ENCODE measurements around the gene UVRAG.

UVRAG gene

DNA sequence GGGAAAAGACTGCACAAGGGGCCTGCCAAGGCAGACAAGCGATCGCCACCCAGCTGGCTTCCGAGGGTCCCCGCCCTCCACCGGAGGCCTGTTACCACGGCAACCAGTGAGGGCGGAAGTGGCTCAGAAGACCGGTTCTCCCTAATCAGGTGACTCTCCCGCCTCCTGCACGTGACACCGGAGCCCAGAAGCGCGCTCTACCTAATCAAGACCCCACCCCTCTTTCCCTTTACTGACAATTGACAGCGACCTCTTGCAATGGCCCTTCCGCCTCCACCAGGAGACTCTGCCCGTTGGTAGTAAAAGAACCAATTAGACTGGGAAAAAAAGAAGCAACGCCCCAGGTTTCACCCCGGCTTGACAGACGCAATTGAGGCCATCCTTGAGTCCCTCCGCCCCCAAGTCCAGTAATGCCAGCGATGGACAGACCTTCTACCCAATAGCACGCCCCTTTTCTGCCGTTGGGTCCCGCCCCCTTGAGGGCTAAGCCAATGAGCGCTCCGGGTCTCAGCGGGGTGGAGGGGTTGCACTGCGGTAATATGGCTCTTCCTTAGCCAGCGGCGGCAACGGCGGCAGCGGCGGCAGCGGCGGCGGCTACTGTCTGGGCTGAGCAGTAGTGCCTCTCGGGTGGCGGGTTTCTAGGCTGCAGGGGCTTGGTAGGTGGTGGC lies at the start of gene UVRAG:
TSS of gene UVRAG (plus strand) at position 534 of the 668 bp plus-strand sequence. CDS start 198 bp downstream, outside the sequence.
- peak; percentile 99 for DNase-seq

DNA sequence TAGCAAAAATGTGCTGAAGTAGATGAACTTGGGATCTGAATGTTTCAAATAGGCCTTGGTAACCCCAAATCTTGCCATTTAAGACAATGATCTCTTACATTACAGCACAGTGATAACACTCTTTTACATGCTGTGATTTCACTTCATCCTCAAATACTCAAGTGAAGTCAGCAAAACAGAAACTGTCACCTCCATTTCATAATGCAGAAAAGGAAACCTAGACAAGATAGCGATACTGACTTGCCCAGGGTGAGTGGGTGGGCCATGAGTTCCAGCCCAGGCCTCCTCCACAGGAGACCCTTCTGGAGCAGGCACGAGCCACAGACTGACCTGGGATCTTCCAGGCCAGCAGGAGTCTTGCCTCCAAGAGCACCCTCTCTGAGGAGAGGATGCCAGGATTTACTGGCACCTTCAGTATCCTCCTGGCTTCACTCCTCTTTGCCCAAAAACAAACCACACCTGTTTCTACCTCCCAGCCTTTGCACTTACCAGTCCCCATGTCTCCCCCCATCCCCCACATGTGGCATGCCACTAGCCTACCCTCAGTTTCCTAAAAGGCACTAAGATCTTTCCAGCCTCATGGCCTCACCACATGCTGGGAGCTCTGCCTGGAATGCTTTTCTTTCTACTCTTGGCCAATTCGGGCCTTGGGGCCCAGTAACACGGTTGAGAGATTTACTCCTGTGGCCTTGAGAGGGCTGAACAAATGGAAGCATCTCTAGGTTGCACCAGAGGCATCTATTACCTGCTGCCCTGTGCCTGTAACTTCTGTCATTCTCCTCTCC lies 48.4 kb upstream of the UVRAG start:
- DNase-seq = no peak

DNA sequence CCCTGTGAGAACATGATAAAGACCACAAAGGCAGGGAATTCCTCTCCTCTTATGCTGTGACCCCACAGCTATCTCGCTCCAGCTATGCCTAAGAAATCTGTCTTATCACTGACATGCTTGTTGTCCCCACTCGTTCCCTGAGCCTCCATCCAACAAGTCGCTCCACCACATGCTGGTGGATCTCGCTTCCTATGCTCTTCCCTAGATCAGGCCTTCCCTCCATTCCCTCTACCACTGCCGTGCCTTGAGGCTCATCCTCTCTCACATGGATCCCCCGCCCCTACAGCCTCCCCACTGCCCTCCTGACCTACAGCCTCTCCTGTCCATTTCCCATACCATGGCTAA lies 47.8 kb upstream of the UVRAG start:
- DNase-seq = no peak

DNA sequence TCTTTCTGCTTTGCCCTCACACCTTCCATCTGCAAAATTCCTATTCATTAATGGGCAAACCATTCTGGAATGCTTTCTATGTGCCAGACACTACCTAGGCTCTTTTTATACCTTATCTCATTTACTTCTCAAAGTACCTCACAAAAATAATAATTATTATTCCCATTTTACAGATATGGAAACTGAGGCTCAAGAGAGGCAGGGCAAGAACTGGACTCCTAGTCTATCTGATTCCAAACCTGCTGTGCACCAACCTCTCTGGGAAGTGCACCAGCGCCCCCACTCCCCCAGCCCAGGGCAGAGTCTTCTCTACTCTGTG lies 47.3 kb upstream of the UVRAG start:
- DNase-seq = no peak

DNA sequence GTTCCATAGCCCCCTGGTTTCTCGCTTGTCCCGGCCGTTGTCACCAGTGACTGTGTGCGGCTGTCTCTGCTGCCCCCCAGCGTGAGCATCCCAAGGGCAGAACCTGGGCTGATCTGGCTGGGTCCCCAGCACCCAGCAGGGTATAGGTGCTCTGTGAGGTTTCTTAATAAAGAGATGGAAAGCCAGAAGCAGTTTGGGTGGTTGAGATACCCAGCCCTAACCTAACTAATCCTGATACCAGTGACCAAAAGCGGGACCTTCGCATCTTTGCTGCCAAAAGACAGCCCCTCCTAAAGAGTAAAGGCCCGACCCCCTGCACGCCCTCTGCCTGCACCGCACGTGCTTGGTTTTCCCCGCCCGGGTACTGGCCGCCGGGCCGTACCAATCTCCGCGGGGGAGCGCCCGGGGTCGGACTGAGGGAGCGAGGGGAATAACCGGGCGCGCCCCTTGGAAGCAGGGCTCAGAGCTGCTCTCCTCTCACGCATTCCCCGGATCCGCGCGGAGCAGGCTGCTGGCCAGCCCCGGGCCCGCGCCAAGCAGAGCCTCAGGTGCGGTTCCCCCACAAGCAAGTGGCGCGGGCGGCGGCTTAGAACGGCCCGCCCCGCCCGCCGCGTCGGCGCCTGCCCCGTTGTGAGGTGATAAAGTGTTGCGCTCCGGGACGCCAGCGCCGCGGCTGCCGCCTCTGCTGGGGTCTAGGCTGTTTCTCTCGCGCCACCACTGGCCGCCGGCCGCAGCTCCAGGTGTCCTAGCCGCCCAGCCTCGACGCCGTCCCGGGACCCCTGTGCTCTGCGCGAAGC lies 46.7 kb upstream of the UVRAG start, which contains the start of gene DGAT2:
TSS of gene DGAT2 (plus strand) at position 667 of the 797 bp plus-strand sequence. CDS start 214 bp downstream, outside the sequence.
- peak; percentile 90 for DNase-seq

DNA sequence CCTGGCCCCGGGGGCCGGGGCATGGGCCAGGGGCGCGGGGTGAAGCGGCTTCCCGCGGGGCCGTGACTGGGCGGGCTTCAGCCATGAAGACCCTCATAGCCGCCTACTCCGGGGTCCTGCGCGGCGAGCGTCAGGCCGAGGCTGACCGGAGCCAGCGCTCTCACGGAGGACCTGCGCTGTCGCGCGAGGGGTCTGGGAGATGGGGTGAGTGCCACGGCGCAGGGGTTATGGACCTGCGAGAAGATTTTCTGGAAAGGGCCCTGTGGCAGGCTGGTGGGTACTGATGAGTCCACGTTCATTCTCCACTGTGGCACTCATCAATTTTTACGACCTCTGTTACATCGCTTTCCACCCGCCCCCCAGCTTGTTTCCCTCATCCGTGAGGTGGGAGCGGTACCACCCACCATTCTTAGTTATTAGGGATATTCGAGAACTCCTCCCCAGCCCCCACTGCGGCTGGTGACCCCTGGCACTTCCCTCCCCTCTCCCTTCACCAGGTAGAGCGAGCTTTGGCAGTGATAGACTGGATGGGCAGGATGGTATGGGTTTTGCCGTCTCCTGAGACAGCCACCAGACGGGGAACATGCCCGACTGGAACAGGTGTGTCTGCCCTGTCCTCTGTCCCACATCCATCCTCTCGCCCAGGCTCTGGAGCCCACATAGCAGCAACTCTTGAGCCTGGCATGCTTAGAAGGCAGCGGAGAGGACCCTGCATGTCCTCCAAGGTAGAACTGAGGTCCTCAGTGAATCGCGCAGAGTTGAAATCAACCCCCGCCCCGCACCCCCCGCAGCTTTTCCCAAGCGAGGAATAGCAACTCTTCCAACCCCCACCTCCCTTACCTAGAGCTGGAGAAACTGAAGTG lies 45.9 kb upstream of the UVRAG start:
- DNase-seq = no peak

DNA sequence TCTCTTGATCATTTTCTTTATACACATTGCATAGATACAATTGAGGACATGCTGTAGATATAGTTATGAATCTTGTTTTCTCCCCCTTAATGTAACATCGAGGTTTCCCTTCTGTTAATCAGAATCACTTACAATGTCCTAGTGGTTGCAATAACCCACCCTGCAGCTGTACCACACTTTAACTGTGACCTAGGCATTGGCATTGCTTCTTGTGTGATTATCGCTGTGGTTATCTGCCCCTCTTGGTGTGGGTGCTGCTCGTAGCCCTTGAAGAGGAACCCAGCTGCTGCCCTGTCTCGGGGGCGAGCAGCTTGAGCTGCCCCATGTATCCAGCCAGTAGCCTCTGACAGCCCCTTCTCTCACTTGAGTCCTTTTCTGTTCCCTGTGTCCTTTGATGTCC lies 44.9 kb upstream of the UVRAG start:
- DNase-seq = peak; percentile 54

DNA sequence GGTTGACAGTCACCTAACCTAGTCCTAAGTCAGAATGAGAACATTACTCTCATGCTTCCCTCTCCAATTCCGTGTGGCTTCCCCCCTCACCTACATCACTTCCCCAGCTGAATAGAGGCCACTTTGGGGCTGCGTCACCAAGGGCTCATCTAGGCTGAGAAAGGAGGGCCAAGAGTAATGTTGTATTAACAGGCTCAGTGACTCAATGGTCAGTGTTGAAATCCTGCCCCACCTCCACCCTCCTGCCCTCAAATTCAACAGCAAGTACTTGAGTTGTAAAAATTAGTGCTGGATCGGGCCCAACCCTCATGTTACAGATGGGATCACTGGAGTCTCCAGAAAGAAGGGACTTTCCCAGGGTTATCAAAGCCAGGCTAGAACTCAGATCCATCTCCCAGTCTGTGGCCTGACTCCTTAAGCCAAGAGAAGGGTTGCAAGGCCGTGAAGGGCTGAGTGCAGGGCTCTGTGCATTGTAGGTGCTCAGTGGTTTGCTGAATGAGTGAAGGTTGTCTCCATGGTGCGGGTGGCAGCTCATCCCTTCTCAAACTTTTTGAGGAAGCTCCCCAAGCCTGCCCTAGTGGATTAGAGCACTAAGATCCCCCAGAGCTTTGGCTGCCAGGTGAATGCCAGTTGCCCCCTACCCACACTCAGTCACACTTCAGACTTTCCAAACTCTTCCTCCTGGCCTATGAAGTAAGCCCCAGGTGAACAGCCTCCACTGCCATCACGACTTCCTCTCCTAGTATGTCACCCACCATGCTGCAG lies 43.2 kb upstream of the UVRAG start:
- DNase-seq = no peak

DNA sequence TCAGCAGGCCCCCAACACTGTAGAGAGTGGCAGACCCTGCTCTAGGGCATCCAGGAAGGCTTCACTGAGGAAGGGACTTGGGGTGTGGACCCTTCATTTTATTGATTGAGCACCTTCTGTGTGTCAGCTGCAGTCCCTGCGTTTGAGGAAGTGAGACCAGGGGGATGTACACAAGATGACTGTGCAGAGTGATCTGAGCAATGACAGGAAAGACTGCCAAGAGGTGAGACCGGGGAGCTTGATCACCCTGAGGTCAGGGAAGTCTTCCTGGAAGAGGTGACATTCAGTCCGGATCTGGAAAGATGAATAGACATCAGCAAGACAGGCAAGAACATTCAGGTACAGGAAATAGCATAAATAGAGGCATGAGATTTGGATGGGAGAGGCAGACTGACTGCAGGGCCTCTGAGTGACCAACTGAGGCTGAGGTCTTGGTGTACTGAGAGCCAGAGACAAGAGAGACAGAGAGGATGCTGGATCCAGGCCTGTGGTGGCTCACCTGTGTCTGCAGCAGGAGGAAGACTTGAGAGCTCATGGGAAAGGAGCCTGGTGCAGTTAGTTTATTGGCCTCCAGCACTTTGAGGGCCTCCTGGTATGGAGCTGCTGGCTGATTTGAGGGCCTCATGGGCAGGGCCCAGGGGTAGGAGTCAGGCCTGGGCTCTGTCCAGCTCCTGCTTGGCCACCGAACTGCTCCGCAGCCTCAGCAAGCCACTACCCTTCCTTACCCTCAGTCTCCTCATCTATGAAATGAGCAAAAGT lies 41.2 kb upstream of the UVRAG start:
- no peak for DNase-seq

DNA sequence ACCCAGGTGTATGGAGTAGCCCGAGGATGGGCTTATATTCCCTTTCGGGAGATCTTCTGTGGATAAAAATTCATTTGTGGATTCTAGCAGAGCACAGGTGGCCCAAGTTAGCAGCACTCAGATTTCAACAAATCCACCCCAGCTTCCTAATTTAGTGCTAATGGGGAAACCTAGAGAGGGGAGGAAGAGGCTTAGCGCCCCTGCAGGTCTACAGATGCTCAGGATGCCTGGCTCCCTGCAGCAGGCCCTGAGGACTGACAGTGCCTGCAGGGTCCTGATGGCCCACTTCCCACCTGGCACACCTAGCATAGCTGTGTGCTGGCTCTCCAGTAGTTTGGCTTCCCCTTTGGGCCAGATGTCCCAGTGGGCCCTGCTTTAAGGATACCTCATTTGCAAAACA lies 40.0 kb upstream of the UVRAG start:
- no peak for DNase-seq

DNA sequence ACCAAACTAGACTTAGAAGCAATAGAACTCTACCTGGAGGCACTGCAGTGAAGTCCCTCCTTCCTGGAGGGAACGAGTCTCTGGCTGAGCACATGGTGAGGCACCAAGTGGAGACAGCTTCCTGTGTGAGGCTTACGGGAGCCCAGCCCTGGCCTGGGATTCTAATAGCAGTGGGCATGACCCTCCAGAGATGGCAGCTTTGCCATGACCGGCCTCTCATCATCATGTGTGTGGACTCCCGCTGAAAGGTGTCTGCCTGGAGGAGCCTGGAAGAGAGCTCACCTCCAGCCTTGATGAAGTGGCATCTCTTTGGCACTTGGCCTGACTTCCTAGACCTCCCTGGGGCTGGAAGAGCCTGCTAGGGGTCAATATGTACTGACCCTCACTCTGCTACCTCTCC lies 38.5 kb upstream of the UVRAG start:
- no peak for DNase-seq

DNA sequence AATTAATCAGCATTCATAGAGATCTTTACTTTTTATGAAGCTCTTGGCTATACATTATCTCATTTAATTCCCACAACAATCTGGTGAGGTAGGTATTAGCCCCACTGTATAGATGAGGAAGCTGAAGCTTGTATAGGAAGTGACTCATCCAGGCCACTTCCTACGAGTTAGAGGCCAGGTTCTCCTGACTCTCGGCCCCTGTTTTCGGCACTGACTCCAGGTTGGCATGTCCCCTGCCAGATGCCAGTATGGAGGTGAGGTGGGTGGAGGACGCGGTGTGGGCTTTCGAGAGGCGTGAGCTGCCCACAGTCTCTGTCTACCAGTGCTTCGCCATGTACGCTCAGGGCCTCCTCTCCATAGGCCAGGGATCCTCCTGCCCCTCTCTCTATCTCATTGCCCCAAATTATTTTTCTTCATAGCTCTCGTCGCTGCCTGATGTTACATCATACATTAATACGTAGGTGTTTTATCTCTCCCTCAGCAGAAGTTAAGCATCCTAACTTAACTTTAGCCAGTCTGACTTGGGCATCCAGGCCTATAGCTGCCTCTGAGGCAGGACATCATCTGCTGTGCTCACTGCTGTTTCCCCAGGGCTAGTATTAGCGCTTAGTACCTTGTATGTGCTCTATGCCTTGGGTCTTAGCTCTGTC lies 37.4 kb upstream of the UVRAG start:
- DNase-seq = no peak

DNA sequence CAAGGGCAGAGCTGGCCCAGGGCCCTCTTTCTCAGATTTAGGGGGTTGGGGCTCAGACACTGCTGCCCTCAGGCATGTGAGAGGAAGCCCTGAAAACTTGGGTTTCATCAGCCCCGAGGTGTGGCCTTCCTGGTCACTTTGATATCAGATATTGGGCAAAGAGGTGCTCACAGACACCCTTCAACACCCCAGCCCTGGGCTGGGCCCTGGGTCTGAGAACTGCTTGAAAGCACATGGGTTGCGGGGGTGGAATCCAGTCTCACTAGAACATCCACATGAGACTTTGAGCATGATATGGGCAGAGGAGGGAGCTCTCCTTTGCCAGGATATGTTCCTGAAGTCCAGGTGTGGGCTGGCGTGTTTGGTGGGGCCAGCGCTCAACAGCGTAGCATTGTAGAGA lies 36.0 kb upstream of the UVRAG start:
- no peak for DNase-seq

DNA sequence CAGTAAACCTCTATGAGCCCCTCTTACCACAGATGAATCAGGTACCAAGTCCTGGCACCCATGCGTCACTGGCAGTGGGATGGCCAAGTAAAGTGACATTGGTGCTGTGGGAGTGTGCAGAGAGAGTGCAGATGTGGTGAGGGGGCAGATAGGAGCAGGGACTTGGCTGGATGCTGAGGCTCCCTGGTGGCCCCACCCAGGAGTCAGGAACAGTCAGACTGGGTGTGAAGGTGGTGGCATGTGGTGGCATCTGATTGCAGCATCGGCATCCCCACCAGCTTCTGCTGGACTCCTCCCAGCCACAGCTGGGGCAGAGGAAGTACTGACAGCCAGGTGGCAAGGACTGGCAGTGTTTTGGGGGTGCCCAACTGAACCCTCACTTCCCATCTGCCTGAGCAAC lies 35.0 kb upstream of the UVRAG start:
- DNase-seq = no peak

DNA sequence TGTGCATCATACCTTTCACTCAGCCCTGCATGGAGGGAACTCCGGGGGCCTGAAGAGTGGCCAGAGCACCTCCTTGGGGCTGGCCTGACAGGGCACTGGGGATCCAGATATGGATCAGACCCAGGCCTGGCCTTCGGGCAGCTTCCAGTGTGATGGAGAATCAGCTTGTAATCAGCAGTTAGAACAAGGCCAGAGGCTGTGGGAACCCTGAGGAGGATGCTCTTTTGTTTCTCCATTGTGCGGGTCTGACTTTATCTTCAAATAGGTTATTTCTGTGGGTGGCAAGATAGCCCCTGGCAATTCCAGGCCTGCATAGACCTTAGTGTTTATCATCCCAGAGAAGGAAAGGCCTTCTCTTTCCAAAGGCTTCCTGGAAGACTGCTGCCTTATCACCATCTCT lies 34.1 kb upstream of the UVRAG start:
- no peak for DNase-seq

DNA sequence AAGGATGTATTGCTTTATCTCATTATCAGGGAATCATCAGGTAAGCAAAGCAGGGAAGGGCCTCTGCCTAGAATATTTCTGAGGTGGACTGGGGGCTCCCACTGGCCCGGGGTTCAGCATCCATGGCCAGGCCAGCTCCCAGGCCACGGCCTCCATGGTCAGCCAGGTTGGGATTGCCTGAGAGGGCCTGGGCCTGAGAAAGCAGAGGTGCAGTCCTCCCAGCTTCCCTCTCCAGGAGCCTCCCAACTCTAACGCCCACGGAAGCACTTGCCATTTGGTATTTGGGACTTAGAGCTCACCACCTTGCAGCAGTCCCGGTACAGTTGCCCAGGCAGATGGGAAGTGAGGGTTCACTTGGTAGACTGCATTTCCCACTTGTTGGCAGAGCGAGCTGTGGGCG lies 33.7 kb upstream of the UVRAG start:
- no peak for DNase-seq

DNA sequence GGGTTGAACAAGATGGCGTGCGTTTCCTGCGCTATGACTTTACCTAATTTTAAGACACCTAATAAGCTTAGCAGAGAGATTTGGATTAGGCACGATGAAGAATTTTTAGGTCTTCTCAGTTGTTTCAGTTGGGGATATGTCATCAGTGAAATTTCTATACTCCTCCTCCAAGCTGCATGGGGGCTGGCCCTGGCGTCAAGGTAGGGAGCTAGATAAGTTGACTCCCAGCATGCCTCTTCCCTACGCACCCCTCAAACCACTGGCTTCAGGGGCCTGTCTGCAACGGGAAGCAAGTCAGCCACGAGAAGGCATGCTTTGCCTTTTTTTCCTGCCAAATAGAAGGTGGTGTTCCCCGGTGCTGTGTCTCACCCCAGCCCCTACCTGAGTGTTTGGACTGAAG lies 33.2 kb upstream of the UVRAG start:
- DNase-seq = no peak

DNA sequence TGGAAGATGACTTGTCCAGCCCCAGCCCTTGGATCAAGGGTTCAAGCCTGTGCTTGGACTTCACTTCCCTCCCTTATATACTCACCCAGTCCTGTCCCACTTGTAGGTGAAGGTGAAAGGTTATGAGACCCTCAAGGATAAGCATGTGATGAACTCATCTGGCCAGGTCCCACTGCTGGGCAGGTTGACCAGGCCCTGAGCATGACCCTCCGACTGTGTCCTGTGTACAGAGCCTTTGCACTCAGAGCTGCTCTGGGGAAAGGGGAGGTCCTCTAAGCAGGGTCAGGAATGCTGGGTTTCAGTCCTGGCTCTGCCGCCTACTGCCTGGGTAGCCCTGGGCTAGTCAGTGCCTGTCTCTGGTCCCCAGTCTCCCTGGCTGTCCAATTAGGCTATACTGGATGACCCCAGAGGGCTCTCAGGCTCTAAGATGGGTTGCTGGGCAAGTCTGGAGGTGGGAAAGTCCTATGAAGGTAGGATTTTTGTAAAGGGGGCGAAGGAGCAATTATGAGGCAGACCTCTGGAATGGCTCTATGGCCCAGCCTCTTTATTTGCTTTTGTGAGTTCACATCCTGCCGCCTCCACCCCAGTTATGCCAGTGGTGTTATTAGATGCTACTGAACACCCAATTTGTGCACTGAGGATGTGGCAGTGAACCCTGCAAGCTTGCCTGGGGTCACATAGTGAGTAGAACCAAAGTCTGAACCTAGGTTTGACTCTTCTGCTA lies 32.3 kb upstream of the UVRAG start:
- DNase-seq = no peak

DNA sequence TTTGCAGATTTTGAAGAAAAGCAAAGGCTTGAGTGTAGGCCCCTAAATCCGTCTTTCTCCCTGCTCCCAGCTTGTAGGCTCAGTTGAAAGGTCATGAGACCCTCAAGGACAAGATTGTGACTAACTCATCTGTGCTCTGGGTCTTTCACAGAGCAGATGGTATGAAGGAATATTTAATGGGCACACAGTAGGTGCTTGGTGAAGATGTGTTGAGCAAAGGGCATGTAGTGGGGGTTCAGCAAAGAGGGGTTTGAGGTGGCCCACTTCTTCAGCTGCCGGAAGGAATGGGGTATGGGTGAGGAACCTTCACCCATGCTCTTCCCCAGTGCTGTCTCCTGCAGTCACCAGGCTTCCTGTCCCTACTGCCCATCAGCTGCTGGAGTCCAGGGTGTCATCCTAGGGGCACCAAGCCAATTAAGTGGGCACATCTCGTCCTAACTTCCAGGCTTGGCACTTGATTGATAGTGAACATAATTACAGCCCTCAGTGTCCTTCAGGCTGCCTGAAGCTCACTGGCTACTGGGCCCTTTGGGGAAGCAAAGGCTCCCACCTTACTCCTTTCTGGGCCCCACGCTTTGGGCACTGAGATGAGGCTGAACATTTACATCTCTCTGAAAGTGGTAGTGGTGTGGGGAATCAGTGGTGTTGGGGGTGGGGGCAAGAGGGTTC lies 31.5 kb upstream of the UVRAG start:
- no peak for DNase-seq

DNA sequence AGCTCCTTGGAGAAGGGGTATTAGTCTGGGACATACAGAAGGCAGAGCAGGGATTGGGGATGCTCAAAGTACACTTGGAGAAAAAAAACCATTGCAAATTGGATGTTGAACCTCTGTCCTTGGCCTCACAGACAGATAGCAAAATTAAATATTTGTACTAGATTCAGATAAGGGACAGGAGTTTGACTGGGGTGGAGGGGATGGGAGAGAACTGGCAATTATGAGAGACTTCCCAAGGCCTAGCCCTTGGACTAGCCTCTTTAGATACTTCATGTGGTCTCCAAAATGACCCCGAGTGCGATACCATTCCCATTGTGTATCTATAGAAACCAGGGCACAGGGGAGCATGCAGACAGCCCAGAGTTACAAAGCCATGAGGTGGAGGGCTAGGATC lies 30.9 kb upstream of the UVRAG start:
- DNase-seq = no peak
